ENCODE results near the gene THEMIS2.

DNA sequence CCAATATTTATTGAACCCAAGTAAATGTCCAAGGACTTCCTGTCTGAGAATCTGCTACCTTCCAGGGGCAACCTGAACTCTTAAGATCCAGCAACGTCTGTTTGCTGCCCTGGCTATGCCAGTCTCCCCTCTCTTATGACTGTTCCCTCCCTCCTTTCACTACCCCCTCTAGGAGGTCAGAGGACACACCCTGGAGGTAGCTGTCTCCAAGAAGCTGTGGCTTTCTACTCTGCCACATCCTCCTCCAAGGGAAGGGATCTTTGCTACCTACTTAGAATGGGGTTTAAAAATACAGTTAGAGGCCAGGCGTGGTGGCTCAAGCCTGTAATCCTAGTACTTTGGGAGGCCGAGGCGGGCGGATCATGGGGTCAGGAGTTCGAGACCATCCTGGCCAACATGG lies 58.8 kb downstream of the THEMIS2 start:
- no peak for TF ChIP-seq EZH2 (IDR thresholded peaks at IDR 0.05; ENCODE audit: insufficient read depth, low read length)
- TF ChIP-seq, protein P1, sequence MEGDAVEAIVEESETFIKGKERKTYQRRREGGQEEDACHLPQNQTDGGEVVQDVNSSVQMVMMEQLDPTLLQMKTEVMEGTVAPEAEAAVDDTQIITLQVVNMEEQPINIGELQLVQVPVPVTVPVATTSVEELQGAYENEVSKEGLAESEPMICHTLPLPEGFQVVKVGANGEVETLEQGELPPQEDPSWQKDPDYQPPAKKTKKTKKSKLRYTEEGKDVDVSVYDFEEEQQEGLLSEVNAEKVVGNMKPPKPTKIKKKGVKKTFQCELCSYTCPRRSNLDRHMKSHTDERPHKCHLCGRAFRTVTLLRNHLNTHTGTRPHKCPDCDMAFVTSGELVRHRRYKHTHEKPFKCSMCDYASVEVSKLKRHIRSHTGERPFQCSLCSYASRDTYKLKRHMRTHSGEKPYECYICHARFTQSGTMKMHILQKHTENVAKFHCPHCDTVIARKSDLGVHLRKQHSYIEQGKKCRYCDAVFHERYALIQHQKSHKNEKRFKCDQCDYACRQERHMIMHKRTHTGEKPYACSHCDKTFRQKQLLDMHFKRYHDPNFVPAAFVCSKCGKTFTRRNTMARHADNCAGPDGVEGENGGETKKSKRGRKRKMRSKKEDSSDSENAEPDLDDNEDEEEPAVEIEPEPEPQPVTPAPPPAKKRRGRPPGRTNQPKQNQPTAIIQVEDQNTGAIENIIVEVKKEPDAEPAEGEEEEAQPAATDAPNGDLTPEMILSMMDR (IDR thresholded peaks at IDR 0.05; ENCODE audit: insufficient read depth, low read depth, low read length), result no peak
